ENCODE measurements around the gene KLF16. TPM values are rescaled to one million over a fixed set of nuclear protein-coding genes. Genes with fewer than 3 reads are reported as not detected.
A peak's percentile ranks its signal among the peaks of the same experiment; 100 is the strongest.

The KLF16 gene
- total RNA-seq, 1 donor from 2014 or later, result 5.3 TPM

DNA sequence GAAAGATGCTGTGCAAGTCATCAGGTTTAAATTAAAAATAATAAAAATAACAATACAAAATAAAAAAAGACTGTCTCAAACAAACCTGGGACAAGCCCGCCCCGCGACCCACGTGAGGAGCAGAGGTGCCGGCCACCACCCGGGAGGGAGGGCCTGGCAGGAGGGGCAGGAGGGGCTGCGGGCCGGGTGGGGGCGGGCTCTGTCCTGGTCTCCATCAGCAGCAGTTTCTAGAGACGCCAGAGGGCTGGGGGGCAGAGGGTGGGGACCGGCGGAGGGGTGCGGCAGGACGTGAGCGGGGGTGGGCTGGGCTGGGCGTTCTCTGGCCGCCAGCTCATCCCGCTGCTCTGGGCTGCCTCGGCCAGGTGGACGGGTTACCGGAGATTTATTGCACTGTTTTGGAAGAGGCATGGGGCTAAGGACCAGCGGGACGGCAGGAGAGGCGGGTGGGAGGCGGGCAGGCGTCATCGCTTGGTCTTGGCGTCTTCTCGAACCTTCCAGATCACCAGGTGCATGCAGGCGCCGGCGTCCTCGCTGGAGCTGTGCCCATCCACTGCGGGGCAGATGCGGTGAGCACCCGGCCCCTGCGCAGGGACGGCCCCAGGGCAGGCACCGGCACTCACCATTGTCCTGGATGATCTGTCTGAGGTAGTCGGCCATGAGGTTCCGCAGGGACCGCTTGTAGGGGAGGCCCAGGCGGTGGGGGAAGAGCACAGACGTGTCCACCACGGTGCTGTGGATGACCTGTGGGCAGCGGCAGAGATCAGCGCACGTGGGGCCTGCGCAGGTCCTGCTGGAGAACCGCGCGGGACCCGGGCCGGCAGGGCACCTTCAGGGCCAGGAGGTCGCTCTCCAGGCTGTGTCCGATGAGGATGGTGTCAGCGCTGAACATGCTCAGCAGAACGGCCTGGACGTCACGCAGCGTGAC, 47.5 kb downstream of the KLF16 start:
- Histone ChIP-seq H3K36me3 (ENCODE audit: control insufficient read depth, insufficient read depth, low read length) (peaks cover 23% of the 10 kb centered on the region), H3K27me3 (ENCODE audit: control insufficient read depth, insufficient read depth, low read length) (no peaks in the 10 kb centered on the region), H3K4me3 (ENCODE audit: low read depth, low read length) (no peak overlapping the region)
- FAIRE-seq (no peak), DNase-seq (ENCODE audit: low read depth) (no peak)
- TF ChIP-seq, protein P1, sequence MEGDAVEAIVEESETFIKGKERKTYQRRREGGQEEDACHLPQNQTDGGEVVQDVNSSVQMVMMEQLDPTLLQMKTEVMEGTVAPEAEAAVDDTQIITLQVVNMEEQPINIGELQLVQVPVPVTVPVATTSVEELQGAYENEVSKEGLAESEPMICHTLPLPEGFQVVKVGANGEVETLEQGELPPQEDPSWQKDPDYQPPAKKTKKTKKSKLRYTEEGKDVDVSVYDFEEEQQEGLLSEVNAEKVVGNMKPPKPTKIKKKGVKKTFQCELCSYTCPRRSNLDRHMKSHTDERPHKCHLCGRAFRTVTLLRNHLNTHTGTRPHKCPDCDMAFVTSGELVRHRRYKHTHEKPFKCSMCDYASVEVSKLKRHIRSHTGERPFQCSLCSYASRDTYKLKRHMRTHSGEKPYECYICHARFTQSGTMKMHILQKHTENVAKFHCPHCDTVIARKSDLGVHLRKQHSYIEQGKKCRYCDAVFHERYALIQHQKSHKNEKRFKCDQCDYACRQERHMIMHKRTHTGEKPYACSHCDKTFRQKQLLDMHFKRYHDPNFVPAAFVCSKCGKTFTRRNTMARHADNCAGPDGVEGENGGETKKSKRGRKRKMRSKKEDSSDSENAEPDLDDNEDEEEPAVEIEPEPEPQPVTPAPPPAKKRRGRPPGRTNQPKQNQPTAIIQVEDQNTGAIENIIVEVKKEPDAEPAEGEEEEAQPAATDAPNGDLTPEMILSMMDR (IDR thresholded peaks at IDR 0.05; ENCODE audit: insufficient read depth, low read length, severe bottlenecking), result no peak

DNA sequence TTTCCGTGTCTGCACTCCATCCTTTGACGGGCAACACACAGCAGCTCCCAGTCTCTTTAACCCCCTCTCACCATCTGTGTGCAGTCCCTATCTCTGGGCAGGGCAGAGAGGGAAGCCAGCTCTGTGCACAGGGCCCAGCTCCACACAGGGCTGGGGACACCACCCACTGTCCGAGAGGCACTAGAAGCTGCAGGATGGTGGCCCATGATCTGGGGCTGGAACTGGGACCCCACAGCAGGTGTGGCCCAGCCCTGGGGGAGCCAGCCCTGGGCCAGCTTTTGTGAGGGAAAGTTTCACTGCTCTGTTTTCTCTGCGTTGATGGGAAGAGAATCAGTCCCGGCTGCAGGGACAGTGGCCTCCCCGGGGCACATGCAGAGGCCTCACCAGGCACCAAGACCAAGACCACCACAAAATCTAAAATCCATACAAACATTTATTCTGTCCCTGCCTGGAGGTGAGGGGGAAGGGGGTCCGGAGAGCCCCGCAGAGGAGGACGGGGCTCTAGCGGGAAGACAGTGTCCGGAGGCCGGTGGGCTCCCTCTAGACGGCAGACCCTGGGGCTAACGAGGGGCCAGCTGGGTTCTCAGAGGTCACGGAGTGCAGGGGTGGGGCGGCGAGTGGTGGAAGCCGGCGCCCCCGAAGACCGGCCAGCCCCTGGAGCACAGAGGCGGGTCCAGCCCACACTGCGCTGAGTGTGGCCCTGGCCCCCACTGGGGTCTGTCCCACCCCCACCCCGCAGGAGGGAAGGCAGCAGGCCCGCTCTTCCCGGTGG, 48.4 kb downstream of the KLF16 start:
- no peaks in the 10 kb centered on the region for H3K27me3 ChIP-seq (ENCODE audit: control insufficient read depth, insufficient read depth, low read length)
- H3K4me3 ChIP-seq (ENCODE audit: low read depth, low read length), result no peak overlapping the region
- no peak for FAIRE-seq
- TF ChIP-seq, protein P1 (IDR thresholded peaks at IDR 0.05; ENCODE audit: insufficient read depth, low read length, severe bottlenecking), result no peak
- DNase-seq (ENCODE audit: low read depth), result no peak
- H3K36me3 ChIP-seq (ENCODE audit: control insufficient read depth, insufficient read depth, low read length), result peaks cover 21% of the 10 kb centered on the region

DNA sequence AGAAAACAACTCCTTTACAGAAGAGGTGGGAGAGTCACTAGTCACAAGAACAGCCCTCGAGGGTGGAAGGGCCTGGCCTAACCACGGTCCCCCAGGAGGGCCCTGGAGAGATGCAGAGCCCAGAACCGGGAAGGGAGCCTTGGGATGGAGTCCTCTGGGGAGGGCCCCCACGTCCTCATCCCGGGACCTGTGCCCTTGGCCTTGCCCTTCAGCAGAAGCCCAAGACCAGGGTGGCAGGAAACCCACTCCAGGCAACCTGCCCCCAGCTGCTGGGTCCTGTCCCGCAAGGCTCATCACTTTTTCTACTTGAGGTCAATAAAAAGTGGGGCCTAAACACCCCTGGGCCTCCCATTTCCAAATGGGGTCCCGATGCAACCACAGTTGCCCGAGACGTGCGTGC, 49.0 kb downstream of the KLF16 start:
- Histone ChIP-seq H3K4me3 (ENCODE audit: low read depth, low read length) (no peak overlapping the region), H3K36me3 (ENCODE audit: control insufficient read depth, insufficient read depth, low read length) (peaks cover 17% of the 10 kb centered on the region), H3K27me3 (ENCODE audit: control insufficient read depth, insufficient read depth, low read length) (no peaks in the 10 kb centered on the region)
- TF ChIP-seq, protein P1 (IDR thresholded peaks at IDR 0.05; ENCODE audit: insufficient read depth, low read length, severe bottlenecking), result no peak
- no peak for DNase-seq (ENCODE audit: low read depth)
- FAIRE-seq, result no peak

DNA sequence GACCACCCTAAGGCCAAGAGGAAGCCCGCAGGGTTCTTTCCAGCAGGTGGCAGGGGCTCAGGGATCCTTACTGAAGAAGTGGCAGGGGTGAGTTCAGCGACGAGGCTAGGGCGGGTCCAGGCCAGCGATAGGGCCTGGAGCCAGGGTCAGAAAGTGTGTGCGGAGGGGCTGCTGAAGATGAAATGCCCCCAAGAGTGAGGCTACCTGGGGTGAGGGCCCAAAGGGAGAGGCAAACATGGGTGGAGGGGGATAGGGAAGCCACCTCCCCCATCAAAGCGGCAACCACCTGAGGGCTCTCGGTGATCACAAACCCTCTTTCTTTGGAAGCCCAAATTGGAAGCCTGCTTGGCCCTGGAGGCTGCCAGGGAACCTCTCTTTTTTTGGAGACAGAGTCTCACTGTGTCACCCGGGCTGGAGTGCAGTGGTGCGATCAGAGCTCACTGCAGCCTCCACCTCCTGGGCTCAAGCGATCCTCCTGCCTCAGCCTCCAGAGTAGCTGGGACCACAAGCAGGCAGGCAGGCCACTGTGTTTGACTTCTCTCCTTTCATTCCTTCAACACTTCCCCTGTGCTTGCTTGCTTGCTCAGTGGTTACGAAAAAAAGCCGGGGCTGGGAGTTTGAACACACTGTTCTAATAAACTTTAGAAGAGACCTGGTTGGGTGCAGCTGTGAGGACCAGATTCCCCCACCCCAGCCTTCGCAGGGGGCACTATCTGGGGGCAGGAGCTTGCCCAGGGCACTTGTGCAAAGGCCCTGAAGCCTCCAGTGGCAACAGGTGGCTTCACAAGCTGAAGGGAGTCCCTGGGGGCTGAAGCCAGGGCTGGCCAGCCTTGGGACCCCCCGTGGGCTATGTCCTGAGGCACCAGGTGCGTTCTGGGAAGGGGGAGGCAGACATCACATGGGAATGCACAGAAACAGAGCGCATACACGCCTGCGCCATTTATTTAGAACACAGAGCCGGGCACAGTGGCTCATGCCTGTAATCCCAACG, 49.9 kb downstream of the KLF16 start:
- FAIRE-seq (no peak), DNase-seq (ENCODE audit: low read depth) (no peak)
- H3K36me3 ChIP-seq (ENCODE audit: control insufficient read depth, insufficient read depth, low read length), result peaks cover 15% of the 10 kb centered on the region
- H3K4me3 ChIP-seq (ENCODE audit: low read depth, low read length), result peak overlapping the region; percentile 39
- no peaks in the 10 kb centered on the region for H3K27me3 ChIP-seq (ENCODE audit: control insufficient read depth, insufficient read depth, low read length)
- TF ChIP-seq, protein P1 (IDR thresholded peaks at IDR 0.05; ENCODE audit: insufficient read depth, low read length, severe bottlenecking), result no peak

DNA sequence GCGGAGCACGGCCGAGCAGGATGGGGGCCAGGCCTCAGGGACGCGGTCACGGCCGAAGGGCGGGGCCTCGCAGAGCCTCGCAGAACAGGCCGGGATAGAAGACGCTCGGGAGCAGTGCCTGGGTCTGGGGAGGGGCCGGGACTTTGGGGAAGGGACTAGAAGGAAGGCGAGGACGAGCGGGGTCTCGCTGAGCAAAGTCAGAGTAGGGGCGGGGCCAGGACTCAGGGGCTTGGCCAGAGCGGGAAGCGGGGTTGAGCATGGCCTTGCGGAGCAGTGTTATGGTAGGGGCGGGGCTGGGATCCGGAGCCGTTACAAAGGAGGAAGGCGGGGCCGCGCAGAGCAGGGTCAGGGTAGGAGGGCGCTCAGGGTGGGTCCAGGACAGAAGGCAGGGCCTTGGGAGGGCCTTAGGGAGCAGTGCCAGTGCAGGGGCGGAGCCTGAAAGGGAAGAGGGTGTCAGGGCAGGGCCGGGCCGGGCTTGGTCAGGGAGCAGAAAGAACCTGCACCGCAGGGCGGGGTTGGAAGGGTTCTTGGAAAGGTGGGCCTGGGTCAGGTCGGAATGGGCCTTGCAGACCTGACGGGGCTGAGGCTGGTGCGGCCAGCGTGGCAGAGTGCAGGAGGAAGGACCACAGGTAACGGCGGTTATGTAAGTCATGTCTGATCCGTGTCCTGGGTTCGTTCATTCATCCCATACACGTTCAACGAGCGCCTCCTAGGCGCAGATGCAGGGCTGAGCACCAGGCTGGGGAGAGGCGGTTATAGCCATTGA, 50.8 kb downstream of the KLF16 start:
- H3K36me3 ChIP-seq (ENCODE audit: control insufficient read depth, insufficient read depth, low read length), result peaks cover 8% of the 10 kb centered on the region
- no peaks in the 10 kb centered on the region for H3K27me3 ChIP-seq (ENCODE audit: control insufficient read depth, insufficient read depth, low read length)
- FAIRE-seq (no peak), DNase-seq (ENCODE audit: low read depth) (peak; percentile 89)
- peak overlapping the region; percentile 39 for H3K4me3 ChIP-seq (ENCODE audit: low read depth, low read length)
- TF ChIP-seq, protein P1 (IDR thresholded peaks at IDR 0.05; ENCODE audit: insufficient read depth, low read length, severe bottlenecking), result peak; percentile 78

Data from bronchial epithelial cell (primary cell).